Pons (tissue), 1 donor: ENCODE results near the gene OTOP1.
"Not testable (repeated sequence)": the region's sequence is repeated elsewhere in the genome, so short reads cannot be mapped to it uniquely, and the experiment has no call there.

ENCODE experiments used
- DNase-seq: peaks from one replicate; pipeline ENCODE4 v3.0.0-alpha.2; 2016; ENCODE audit warnings: low spot score

OTOP1 gene

GRCh38 chr4:4227510-4228355, 1.0 kb upstream of the OTOP1 start:
- no peak for DNase-seq

DNA sequence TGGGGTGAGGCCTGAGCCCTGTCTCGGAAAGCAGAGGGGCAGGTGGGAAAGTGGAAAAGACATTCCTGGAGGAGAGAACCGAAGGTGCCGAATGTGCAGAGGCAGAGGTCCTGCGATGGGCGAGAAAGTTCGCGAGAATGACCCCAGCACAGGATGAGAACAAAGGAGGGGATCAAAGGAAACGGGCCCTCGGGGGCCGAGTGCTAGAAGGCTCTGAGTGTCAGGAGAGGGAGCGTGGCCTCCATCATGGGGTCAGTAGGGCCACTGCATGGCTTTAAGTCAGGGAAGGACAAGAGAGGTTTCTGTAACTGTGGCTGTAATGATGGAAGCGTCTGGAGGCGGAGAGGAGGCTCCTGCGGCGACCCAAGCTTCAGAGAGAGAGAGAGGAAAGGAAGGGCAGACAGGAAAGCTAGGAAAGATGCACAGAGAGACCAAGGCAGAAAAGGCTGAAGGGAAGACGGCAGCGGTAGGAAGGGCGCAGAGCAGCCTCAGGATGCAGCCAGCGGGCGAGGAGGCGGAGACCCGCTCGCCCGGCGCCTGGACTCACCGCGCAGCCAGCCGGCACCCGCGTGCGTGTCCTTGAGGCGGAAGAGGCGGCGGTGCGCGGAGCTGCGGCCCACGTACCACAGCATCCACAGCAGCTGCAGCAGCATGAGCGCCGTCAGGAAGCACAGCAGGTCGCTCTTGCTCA, 669 bp downstream of the OTOP1 start:
- no peak for DNase-seq

DNA sequence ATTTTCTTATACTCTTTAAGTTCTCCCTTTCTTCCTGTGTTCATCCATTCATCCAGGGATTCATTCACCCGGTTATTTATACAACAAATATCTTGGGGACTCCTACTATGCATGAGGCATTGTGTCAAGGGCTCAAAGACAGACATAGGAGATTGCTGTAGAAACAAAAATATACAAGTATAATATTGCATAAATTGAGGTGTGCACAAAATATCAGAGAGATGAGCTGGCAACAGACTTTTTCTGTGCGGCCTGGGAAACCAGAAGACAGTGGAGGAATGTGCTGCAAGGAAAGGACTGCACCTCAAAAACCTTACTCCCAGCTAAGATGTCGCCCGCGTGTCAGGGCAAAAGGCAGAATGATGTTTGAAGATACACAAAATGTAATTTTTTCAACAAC, 9.6 kb downstream of the OTOP1 start:
- DNase-seq: no peak

DNA sequence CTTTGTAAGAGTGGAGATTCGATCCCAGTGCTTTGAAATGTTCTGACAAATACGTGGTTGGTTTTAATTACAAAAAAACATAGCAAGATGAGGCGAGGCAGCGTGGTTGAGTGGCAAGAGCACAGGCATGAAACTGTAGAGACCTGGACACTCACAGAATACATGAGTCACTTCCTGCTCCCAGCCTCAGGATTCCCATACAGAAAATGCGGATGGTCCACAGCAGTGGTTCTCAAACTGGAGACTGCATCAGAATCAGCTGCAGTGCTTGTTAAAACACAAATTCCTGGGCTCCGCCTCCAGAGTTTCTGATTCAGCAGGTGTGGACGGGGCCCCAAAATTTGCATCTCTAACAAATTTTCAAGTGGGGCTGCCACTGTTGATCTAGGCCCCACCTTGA, 10.1 kb downstream of the OTOP1 start:
- DNase-seq: no peak

- DNase-seq: not testable (repeated sequence)
These were observed 13.1 kb downstream of the OTOP1 start for GRCh38 chr4:4213674-4214073.

- DNase-seq: no peak
These were observed 20.5 kb downstream of the OTOP1 start for GRCh38 chr4:4206204-4206603.

- DNase-seq: no peak
These were observed 22.4 kb downstream of the OTOP1 start for GRCh38 chr4:4204401-4204745.

- DNase-seq: peak; percentile 29
These were observed 22.9 kb downstream of the OTOP1 start for GRCh38 chr4:4203688-4204400.

GRCh38 chr4:4202510-4202909, 24.2 kb downstream of the OTOP1 start:
- DNase-seq: no peak

DNA sequence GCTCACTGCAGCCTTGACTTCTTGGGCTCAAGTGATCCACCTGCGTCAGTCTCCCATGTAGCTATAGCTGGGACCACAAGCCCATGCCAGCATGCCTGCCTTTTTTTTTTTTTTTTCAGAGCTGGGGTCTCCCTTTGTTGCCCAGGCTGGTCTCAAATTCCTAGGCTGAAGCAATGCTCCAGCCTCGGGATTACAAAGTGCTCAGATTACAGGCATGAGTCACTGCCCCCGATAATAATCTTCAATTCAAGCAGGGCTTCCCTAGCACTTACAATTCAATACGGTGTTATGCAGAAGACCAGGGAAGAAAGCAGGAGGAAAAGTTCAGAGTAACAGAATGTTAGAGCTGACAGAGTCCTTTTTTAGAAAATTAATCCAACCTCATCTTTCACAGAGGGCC, 26.1 kb downstream of the OTOP1 start:
- no peak for DNase-seq

DNA sequence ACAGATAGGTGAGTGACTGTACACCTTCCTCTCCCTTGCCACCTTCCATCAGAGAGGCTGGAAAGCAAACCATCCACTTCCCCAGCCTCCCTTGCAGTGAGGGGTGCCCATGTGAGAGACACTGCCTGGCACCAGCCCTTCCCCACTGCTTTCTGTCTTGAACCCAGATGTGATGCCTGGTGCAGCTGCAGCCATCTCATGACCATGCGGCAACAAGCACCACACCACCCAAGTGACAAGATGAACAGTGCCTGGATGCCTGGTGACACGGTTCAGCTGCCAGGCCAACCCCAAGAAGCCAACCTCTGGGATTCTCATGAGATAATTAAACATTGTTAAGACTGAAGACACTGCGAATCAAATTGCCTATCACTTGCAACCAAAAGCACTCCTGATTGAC, 31.4 kb downstream of the OTOP1 start:
- no peak for DNase-seq

DNA sequence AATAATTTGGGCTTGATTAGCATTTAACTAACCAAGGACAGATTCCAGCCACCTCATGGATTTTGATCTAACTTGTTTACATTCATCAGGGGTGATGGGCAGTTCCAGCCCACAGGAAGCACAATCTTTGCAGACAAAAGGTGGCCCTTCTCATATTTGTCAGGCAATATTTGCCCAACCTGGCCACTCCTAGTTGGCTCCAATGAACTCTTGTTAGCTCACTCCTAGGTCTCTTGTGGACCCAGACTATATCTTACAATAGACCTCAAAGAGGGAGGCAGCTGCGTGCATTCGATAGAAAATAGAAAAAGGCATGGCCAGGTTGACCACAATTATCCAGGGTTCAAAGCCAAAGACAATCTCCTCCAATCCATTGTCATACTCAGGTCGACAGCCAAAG, 38.2 kb downstream of the OTOP1 start:
- not testable (repeated sequence) for DNase-seq

DNA sequence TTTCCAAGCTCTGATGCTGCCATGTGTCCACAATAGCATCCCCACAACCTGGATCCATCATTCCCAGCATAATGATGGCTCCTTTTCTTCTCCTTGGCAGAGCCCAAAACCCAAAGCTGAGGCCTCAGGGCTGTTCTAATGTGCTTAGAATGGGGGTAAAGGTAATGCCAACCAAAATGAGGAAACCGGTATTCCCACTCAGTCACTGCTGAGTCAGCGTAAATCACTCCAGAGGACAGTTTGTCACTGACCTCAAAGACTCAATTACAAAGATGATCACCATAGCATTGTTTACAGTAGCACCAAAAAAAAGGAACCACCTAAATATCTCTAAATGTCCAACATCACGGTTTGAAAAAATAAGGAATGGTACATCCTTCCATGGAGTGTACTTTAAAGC, 41.2 kb downstream of the OTOP1 start:
- no peak for DNase-seq

- no peak for DNase-seq
These were observed 43.7 kb downstream of the OTOP1 start for GRCh38 chr4:4182835-4183568.

DNA sequence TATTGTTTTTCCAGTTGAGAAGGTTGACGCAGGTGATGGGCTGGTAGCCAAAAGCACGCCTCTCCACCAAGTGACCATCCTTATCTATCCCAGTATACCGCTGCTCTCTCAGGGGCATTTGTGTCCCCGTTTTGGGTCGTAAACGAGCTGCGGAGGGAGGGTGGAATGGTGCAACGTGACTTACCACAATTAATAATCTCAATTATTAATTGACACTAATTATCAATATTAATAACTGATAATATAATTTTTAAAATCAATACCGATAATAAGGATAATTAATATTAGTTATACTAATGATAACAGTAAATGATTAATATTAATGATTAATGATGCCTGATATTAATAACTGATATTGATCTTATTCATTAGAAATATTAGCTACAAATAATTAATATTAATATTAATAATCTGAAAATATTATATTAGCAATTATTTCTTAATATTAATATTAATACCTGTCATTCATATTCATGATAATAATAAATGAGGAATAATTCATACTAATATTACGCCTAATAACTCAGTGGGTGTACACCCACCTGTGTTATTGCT, 56.1 kb downstream of the OTOP1 start:
- no peak for DNase-seq

DNA sequence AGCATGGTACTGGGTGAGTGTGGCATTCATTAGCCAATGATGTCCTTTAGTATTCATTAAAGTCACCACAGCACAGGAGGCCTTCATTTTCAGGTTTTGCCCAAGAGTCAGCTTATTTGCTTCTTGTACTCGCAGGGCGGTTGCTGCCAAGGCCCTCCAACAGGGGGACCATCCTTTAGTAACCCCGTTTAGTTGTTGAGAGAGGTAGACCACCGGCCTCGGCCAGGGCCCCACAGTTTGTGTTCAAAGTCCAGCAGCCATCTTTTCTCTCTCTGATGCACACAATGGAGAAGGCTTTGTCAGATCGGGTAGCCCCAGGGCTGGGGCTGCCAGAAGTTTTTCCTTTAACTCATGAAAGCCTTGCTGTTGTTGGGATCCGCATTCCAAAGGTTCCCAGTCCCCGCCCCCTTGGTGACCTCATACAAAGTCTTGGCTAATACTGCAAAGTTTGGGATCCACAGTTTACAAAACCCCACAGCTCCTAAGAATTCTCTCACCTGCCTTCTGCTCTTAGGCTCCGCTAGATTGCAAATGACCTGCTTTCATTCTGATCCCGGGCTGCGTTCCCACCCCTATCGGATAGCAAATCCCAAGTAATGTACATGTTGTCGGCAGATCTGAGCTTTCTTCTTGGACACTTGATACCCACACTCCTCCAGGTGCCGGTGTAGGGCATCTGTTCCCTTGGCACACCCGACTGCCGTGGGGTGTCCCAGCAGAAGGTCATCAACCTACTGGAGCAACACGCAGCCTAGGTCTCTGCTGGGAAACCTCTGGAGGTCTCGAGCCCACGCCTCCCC, 58.5 kb downstream of the OTOP1 start:
- not testable (repeated sequence) for DNase-seq

- DNase-seq: not testable (repeated sequence)
These were observed 59.7 kb downstream of the OTOP1 start for GRCh38 chr4:4166986-4167385.

GRCh38 chr4:4165701-4166392, 60.9 kb downstream of the OTOP1 start:
- DNase-seq: not testable (repeated sequence)

DNA sequence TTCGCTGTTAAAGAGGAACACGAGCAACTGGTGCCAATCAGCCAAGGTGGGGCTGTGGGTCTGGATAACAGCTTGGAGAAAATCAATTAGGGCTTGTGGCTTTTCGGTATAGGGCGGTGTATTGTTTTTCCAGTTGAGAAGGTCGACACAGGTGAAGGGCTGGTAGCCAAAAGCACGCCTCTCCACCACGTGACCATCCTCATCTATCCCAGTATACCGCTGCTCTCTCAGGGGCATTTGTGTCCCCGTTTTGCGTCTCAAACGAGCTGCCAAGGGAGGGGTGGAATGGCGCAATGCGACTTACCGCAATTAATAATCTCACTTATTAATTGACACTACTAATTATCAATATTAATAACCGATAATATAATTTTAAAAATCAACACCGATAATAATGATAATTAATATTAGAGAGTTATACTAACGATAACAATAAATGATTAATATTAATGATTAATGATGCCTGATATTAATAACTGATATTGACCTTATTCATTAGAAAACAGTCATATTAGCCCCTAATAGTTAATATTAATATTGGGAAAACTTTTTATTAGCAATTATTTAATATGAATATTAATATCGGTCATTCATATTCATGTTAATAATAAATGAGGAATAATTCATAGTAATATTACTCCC, 62.1 kb downstream of the OTOP1 start:
- not testable (repeated sequence) for DNase-seq

DNA sequence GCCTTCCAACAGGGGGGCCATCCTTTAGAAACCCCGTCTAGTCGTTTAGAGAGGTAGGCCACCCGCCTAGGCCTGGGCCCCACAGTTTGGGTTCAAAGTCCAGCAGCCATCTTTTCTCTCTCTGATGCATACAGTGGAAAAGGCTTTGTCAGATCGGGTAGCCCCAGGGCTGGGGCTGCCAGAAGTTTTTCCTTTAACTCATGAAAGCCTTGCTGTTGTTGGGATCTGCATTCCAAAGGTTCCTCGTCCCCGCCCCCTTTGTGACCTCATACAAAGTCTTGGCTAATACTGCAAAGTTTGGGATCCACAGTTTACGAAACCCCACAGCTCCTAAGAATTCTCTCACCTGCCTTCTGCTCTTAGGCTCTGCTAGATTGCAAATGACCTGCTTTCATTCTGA, 64.5 kb downstream of the OTOP1 start:
- not testable (repeated sequence) for DNase-seq
